WTC11 (cell line): ENCODE data around the gene CRNKL1. TPM values are rescaled to one million over a fixed set of nuclear protein-coding genes. Genes with fewer than 3 reads are reported as not detected.

Experiments used
- ATAC-seq: fragments of 200-7000 bp; cut with Tn5 transposase; 2 replicates; pipeline ENCODE4 v1.10.0; 2021; ENCODE audit warnings: mild to moderate bottlenecking, moderate library complexity
- CTCF ChIA-PET: fragments of 300-600 bp; sonication (Branson Sonifier 250); formaldehyde crosslinking; loops from one replicate; lab custom pipeline; 2021; ENCODE audit warnings: antibody characterized with exemption; lab: Charles Lee
- POLR2A ChIA-PET: fragments of 350-600 bp; sonication (Branson Sonifier 250); formaldehyde crosslinking; loops from one replicate; lab custom pipeline; 2021; ENCODE audit warnings: antibody characterized with exemption; lab: Charles Lee
- DNase-seq: peaks from one replicate; pipeline ENCODE4 v3.0.0; 2021; ENCODE audit warnings: low spot score
- H3K27ac Mint-ChIP-seq: 2 replicates; pipeline ENCODE4 v1.8.0; 2021; ENCODE audit warnings: mixed read lengths
- H3K27me3 Mint-ChIP-seq: 2 replicates; pipeline ENCODE4 v1.8.0; 2021; ENCODE audit warnings: low read depth, mild to moderate bottlenecking, moderate library complexity, mixed read lengths
- H3K36me3 Mint-ChIP-seq: 2 replicates; pipeline ENCODE4 v1.8.0; 2021; ENCODE audit warnings: mixed read lengths
- H3K4me1 Mint-ChIP-seq: 2 replicates; pipeline ENCODE4 v1.8.0; 2022; ENCODE audit warnings: mixed read lengths
- H3K4me3 Mint-ChIP-seq: 2 replicates; pipeline ENCODE4 v1.8.0; 2021; ENCODE audit warnings: mild to moderate bottlenecking, moderate library complexity, mixed read lengths
- H3K9me3 Mint-ChIP-seq: 2 replicates; pipeline ENCODE4 v1.8.0; 2021; ENCODE audit warnings: mixed read lengths
- CDX4 ChIP-seq: fragments of 250-450 bp; sonication (Bioruptor Pico); IDR thresholded peaks from 2 replicates; pipeline ENCODE4 v1.9.0; 2021; ENCODE audit warnings: moderate library complexity, mild to moderate bottlenecking, inconsistent platforms, borderline replicate concordance
- CTCF ChIP-seq: fragments of 200-600 bp; IDR thresholded peaks from 2 replicates; pipeline ENCODE4 v1.8.0; 2022; ENCODE audit warnings: antibody characterized with exemption
- E2F4 ChIP-seq: sonication (generic); formaldehyde crosslinking; IDR thresholded peaks from 2 replicates; pipeline ENCODE4 v1.8.1; 2022; ENCODE audit warnings: low read depth, mild to moderate bottlenecking, moderate library complexity, missing genetic modification reagents, borderline replicate concordance
- E2F5 ChIP-seq: sonication (generic); formaldehyde crosslinking; IDR thresholded peaks from 2 replicates; pipeline ENCODE4 v1.8.1; 2022; ENCODE audit warnings: mild to moderate bottlenecking, moderate library complexity, missing genetic modification reagents
- ERG ChIP-seq: fragments of 250-450 bp; sonication (Bioruptor Pico); IDR thresholded peaks from 2 replicates; pipeline ENCODE4 v1.8.0; 2021; ENCODE audit warnings: mild to moderate bottlenecking
- ESRRA ChIP-seq: sonication (generic); formaldehyde crosslinking; IDR thresholded peaks from 2 replicates; pipeline ENCODE4 v1.8.1; 2022; ENCODE audit warnings: mild to moderate bottlenecking, missing genetic modification reagents, borderline replicate concordance
- FOXJ3 ChIP-seq: sonication (generic); formaldehyde crosslinking; IDR thresholded peaks from 2 replicates; pipeline ENCODE4 v1.9.0; 2021; ENCODE audit warnings: missing genetic modification reagents, mild to moderate bottlenecking, borderline replicate concordance
- FOXK1 ChIP-seq: sonication (generic); formaldehyde crosslinking; IDR thresholded peaks from 2 replicates; pipeline ENCODE4 v1.8.0; 2022; ENCODE audit warnings: mild to moderate bottlenecking, moderate library complexity, missing genetic modification reagents
- GRHL2 ChIP-seq: fragments of 250-450 bp; sonication (Bioruptor Pico); IDR thresholded peaks from 2 replicates; pipeline ENCODE4 v1.8.0; 2022; ENCODE audit warnings: mild to moderate bottlenecking, moderate library complexity; ENCODE audit not compliant: insufficient replicate concordance, severe bottlenecking
- HMGA2 ChIP-seq: fragments of 250-450 bp; sonication (Bioruptor Pico); IDR thresholded peaks from 2 replicates; pipeline ENCODE4 v1.4.0; 2021; ENCODE audit warnings: mild to moderate bottlenecking, moderate library complexity
- IRF1 ChIP-seq: sonication (generic); formaldehyde crosslinking; IDR thresholded peaks from 2 replicates; pipeline ENCODE4 v1.8.0; 2023; ENCODE audit warnings: missing genetic modification reagents
- NFATC4 ChIP-seq: fragments of 250-450 bp; sonication (Bioruptor Pico); IDR thresholded peaks from 2 replicates; pipeline ENCODE4 v1.9.0; 2021; ENCODE audit warnings: mild to moderate bottlenecking
- NR2C2 ChIP-seq: sonication (generic); formaldehyde crosslinking; IDR thresholded peaks from 2 replicates; pipeline ENCODE4 v1.8.0; 2022; ENCODE audit warnings: mild to moderate bottlenecking, missing genetic modification reagents
- NR3C1 ChIP-seq: sonication (generic); formaldehyde crosslinking; conservative IDR thresholded peaks from 2 replicates; pipeline ENCODE4 v1.8.1; 2023; ENCODE audit warnings: low read depth, mild to moderate bottlenecking, missing genetic modification reagents
- PRRX2 ChIP-seq: fragments of 250-450 bp; sonication (Bioruptor Pico); IDR thresholded peaks from 2 replicates; pipeline ENCODE4 v1.8.0; 2021; ENCODE audit warnings: mild to moderate bottlenecking
- SMAD3 ChIP-seq: sonication (generic); formaldehyde crosslinking; IDR thresholded peaks from 2 replicates; pipeline ENCODE4 v1.8.0; 2022; ENCODE audit warnings: missing genetic modification reagents, mild to moderate bottlenecking, borderline replicate concordance
- SMAD4 ChIP-seq: sonication (generic); formaldehyde crosslinking; IDR thresholded peaks from 2 replicates; pipeline ENCODE4 v1.8.0; 2022; ENCODE audit warnings: mild to moderate bottlenecking, missing genetic modification reagents
- USF1 ChIP-seq: sonication (generic); formaldehyde crosslinking; IDR thresholded peaks from 2 replicates; pipeline ENCODE4 v1.8.0; 2022; ENCODE audit warnings: mild to moderate bottlenecking, missing genetic modification reagents
- USF2 ChIP-seq: sonication (generic); formaldehyde crosslinking; IDR thresholded peaks from 2 replicates; pipeline ENCODE4 v1.8.1; 2023; ENCODE audit warnings: mild to moderate bottlenecking, missing genetic modification reagents, moderate library complexity
- ZNF121 ChIP-seq: sonication (generic); formaldehyde crosslinking; IDR thresholded peaks from 2 replicates; pipeline ENCODE4 v1.8.0; 2023; ENCODE audit warnings: missing genetic modification reagents
- total RNA-seq: library from RNA; stranded (reverse); gene quantifications from 3 replicates; pipeline ENCODE4 v1.2.3, GENCODE V29; 2021

Gene CRNKL1
- total RNA-seq, 1 experiment from 2014 or later: 22.2 TPM

GRCh38 chr20:19998990-19999705, 53.1 kb downstream of the CRNKL1 start (continued):
- TF ChIP-seq E2F4 (CRISPR knock-in tag) (no peak), CDX4 (CRISPR knock-in tag) (no peak)

GRCh38 chr20:19996917-19997316, 55.3 kb downstream of the CRNKL1 start:
- CTCF ChIA-PET: interaction anchor here (0.7 to 1.1 kb wide), 3 partner anchors 74 to 208 kb away, joined by 3 read pairs; no protein-coding TSS in a partner anchor
- Mint-ChIP-seq H3K27ac (0 out of 2 replicates have a peak overlapping the region, but pooled peaks have one; percentile 16), H3K9me3 (no peaks in the 10 kb centered on the region), H3K27me3 (no peaks in the 10 kb centered on the region)
- ATAC-seq (no peak), DNase-seq (no peak)
- POLR2A ChIA-PET: interaction anchor here (0.5 kb wide), 1 partner anchor 1306 kb away, joined by 3 read pairs; the partner anchor contains the start of gene XRN2
- TF ChIP-seq GRHL2 (CRISPR knock-in tag): no peak
- no peak for TF ChIP-seq SMAD4 (CRISPR knock-in tag)
- TF ChIP-seq NR3C1 (CRISPR knock-in tag): no peak
- no peak for TF ChIP-seq FOXK1 (CRISPR knock-in tag)
- TF ChIP-seq ERG: no peak
- TF ChIP-seq ZNF121 (CRISPR knock-in tag): no peak
- TF ChIP-seq USF2: no peak
- TF ChIP-seq FOXJ3 (CRISPR knock-in tag): no peak
- TF ChIP-seq ESRRA: no peak
- TF ChIP-seq NFATC4 (CRISPR knock-in tag): no peak
- TF ChIP-seq HMGA2 (CRISPR knock-in tag): no peak
- TF ChIP-seq, all 79 proteins: peak for 0
- peaks cover 20% of the 10 kb centered on the region for H3K4me1 Mint-ChIP-seq
- no peak overlapping the region for H3K4me3 Mint-ChIP-seq
- H3K36me3 Mint-ChIP-seq: no peaks in the 10 kb centered on the region

- ATAC-seq: no peak
- TF ChIP-seq NR2C2 (CRISPR knock-in tag) (no peak), ESRRA (no peak), E2F5 (no peak), SMAD3 (CRISPR knock-in tag) (no peak), IRF1 (CRISPR knock-in tag) (no peak), USF1 (CRISPR knock-in tag) (no peak), PRRX2 (CRISPR knock-in tag) (no peak), CTCF (no peak)
Measured at GRCh38 chr20:19996222-19996621, 56.0 kb downstream of the CRNKL1 start.

More at GRCh38 chr20:19996222-19996621, 56.0 kb downstream of the CRNKL1 start:
- DNase-seq: no peak
- Mint-ChIP-seq H3K27ac (no peak overlapping the region), H3K9me3 (no peaks in the 10 kb centered on the region), H3K4me1 (peaks cover 27% of the 10 kb centered on the region), H3K4me3 (no peak overlapping the region), H3K36me3 (no peaks in the 10 kb centered on the region), H3K27me3 (no peaks in the 10 kb centered on the region)
- ChIA-PET POLR2A (no interaction called here), CTCF (interaction anchor here (1.1 kb wide), 1 partner anchor 208 kb away, joined by 3 read pairs; no protein-coding TSS in a partner anchor)
